Eye (tissue), 1 donor: Measurements from ENCODE around the gene RBFOX2.
"Not testable (repeated sequence)": the region's sequence is repeated elsewhere in the genome, so short reads cannot be mapped to it uniquely, and the experiment has no call there.

Experiments used
- DNase-seq: peaks from one replicate; pipeline ENCODE4 v3.0.0-alpha.2; 2015

RBFOX2 gene

DNA sequence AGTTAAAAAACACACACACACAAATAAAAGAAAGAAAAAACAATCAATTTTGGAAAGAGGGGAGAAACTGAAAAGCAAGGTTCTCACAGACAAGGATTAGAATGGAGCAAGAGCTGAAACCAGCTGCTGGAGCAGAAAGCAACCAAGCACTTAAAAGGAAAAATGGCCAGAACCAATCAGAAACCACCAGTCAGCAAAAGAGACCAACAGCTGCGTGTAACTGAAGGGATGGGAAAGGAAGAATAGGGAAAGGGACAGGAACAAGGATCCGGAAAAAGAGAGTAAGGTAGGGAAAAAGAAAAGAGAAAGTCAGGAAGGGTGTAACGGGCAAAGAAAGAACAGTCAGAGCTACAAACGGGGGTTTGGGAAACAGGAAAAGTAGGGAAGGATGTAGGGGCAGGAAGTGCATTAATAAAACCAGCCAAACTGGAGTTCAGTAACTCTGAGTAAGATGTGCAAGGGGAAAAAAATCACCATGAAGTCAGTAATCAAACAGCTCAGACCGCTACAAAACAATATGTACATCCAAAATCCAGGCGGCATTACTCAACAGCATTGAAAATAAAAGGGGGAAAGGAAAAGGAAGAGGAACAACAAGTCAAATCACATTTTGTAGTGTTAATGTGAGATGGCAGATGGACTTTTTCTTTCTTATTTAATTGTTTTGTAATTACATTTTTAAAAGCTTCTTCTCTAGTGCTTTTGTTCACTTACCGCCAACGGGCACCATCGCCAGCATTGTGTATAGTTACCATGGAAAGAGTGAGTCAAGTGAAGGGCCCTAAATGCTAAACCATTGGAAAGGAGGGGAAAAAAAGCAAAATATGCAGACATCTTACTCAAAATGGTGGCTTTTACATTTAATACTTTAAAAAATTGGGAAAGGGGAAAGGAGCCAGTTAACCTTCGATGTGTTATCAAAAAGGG lies 261.7 kb downstream of the RBFOX2 start:
- DNase-seq = peak; percentile 60

- no peak for DNase-seq
These were observed 267.6 kb downstream of the RBFOX2 start for GRCh38 chr22:35761037-35761436.

DNA sequence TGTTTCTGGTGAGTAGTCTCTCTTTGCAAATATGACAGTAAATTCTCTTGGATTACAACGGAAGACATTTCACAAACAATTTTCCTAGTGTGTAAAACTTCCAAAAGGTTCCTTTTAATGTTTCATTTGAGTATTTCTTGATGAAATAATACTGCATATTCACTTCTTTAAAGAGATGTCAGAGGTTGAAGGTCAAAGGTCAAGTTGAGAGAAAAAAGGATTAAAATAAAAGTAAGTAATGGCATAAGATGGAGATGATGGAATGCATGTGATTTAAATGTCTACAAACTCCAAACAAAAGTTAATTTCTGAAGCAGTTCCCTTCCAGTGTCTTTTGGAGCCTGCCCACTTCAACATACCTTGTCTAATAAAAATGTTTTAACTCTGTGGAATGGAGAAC lies 270.2 kb downstream of the RBFOX2 start:
- DNase-seq = no peak

GRCh38 chr22:35756722-35757121 lies 271.9 kb downstream of the RBFOX2 start:
- DNase-seq = no peak

DNA sequence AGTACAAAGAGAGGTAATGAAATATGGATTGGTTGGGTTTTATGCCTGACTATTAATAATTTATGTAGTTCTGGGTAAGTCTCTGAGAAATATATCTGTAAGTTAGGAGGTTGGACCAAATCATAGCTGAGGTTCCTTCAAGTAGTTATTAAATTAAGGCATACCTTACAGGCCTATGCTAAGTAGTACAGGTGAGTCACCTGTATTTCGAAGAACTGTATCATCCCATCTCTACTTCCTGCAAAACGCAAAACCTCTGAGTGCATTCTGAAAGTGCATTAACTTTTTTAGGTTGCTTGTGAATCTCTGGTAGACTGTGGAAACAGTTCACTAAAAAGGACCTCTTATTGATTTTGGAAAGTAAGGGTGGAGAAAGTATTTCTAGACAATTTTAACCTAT lies 273.9 kb downstream of the RBFOX2 start:
- no peak for DNase-seq

- DNase-seq = no peak
These were observed 275.8 kb downstream of the RBFOX2 start for GRCh38 chr22:35752863-35753189.

- no peak for DNase-seq
These were observed 276.4 kb downstream of the RBFOX2 start for GRCh38 chr22:35752006-35752862.

DNA sequence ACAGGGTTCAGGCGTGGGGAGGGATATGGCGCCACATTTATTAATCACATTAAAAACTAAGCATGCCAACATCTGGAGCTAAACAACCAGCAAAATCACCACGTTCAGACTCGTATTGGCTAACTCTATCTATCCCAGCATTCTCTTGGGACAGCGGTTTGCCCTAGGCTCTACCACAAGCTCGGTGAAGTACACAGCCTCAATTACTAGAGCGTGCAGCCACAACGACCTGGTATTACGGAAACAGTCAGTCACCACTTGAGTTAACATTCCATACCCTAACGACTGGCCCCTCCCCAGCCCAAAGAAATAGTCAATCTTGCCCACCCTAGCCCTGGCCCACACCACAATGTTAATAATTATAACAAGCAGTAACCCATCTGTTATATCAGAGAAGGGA lies 278.8 kb downstream of the RBFOX2 start:
- DNase-seq = peak; percentile 56

DNA sequence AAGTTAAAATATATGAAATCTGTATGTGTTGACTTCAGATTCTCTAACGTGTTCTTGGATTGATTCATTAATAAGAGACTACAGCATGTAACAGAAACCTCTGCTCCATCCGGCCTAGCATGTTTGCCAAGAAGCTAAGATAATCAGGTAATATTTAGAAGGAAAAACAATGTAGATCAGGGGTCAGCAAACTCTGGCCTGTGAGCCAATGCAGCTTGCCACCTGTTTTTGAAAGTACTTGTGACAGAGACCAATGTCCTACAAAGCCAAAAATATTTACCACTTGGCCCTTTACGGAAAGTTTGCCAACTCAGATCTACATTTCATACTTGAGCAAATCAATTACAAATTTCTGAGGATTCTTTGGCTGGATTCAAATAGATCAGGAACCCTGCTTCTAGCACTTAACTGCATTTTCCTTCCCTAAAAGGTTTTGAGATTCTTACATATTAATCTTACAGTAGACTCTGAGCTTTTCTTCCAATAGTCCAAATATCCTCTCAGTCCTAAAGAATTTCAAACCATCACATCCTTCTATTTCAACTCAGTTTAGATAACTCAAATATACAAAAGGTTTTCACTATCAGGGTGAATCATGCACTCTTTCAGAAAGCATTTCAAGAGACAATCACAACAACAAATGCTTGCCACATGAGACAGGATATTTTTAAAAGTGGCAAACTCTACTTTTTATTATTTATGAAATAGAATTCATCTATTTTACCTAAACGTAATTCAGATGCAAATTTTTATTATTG lies 281.5 kb downstream of the RBFOX2 start:
- DNase-seq = no peak

- no peak for DNase-seq
These were observed 282.4 kb downstream of the RBFOX2 start for GRCh38 chr22:35746248-35746647.

- no peak for DNase-seq
These were observed 285.2 kb downstream of the RBFOX2 start for GRCh38 chr22:35743326-35743860.

GRCh38 chr22:35742342-35743100 lies 286.1 kb downstream of the RBFOX2 start:
- no peak for DNase-seq

- DNase-seq = no peak
These were observed 288.0 kb downstream of the RBFOX2 start for GRCh38 chr22:35740616-35741015.

- DNase-seq = no peak
These were observed 288.7 kb downstream of the RBFOX2 start for GRCh38 chr22:35739931-35740380.

GRCh38 chr22:35739076-35739930 lies 289.3 kb downstream of the RBFOX2 start:
- DNase-seq = no peak

DNA sequence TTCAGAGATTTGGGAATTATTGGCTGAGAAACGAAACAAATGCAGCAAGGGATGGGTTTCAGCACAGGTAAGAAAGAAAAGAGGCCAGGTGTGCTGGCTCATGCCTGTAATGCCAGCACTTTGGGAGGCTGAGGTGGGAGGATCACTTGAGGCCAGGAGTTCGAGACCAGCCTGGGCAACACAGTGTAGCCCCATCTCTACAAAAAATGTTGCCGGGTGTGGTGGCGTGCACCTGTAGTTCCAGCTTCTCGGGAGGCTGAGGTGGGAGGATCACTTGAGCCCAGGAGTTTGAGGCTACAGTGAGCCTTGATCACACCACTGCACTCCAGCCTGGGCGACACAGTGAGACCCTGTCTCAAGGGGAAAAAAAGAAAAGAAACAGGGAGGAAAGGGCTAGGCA lies 290.7 kb downstream of the RBFOX2 start:
- not testable (repeated sequence) for DNase-seq

GRCh38 chr22:35736701-35737100 lies 291.9 kb downstream of the RBFOX2 start:
- DNase-seq = no peak

DNA sequence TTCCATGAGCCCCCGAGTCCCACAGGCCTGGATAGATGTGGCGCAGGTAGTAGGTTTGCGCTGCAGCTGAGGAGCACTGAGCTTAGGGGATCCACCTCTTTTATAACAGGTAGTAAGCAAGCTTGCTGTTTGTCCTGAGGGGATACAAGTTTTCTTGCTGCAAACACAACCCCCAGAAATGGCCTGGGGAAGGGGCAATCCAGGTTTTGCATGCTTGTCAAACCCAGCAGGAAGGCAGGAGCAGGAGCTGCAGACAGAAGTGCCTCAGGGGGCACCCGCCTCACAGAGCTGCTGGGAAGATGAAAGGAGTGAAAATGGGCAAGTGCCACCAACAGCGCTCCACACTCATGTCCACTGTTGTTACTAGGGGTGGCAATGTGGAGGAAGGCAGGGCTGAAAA lies 292.5 kb downstream of the RBFOX2 start:
- no peak for DNase-seq

DNA sequence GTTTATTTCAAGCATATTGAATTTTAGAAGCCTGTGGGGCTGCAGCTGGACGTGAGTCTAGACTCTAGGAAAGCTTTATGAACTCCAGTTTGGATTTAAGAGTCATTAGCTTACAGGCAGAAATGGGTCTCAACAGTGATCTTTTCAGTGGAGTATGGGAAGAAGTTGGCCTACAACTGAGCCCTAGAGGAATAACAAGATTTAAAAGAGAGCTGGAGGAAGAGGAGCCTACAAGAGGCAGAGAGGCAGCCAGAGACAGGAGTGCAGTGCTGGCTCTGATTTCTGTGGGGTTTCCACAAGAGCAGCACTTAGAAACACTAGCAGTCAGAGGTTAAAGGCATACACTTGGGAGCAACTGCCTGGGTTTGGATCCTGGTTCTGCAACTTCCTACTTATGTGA lies 293.1 kb downstream of the RBFOX2 start:
- no peak for DNase-seq

DNA sequence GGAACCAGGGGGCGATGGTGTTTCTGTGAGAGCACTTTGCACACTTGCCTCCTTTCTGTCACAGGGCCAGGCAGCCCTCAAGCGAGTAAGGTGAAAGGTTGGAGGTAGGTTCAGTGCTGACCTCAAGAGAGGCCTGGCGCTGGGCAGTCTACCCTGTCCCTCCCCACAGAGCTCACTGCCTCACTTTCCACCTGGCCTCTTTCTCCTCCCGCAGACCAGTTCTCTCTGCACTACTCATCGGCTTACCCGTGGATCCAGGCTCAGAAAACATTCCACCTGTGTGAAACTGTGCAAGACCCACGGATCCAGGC lies 294.2 kb downstream of the RBFOX2 start:
- DNase-seq = no peak

DNA sequence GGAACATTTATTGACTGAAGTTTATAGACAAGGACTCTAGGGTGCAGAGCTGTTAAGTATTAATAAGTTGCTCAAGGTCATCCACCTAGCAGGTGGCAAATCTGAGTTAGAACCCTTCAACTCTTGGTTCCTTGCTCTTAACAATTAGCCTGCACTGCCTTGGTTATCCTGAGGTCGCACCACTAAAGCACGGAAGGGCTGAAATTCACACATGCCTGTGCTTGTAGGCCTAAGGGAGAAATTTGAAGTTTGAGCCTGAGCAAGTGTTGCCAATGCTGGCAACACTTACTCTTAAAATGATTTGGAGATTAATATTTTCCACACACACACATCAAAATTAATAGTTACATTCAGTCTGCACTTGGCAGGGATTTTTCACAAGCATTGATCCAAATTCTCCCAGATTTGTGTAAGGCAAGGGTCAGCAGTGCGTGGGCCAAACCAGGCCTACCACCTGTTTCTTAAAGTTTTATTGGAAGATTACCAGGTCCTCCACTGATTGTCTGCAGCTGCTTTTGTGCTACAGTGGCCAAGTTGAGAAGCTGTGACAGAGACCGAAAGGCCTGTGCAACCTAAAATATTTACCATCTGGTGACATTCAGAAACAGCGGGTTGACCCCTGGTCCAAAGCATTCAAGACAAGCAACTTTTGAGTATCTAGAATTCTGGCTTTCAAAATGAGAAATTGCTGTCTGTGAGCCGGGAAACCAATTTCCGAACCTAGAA lies 294.7 kb downstream of the RBFOX2 start:
- no peak for DNase-seq
